Mesenchymal stem cell (in vitro differentiated cells and primary cell): Measurements from ENCODE around the gene ROR2.

Experiments
- DNase-seq: peaks from one replicate; pipeline ENCODE4 v3.0.0-alpha.2; 2013
- H2AFZ ChIP-seq: one replicate; pipeline ENCODE4 v1.6.1; 2013; ENCODE audit warnings: low read depth, mild to moderate bottlenecking, control low read depth, inconsistent platforms, low read length, moderate library complexity
- H2AK5ac ChIP-seq: 2 replicates; pipeline ENCODE4 v1.6.1; 2013; ENCODE audit warnings: low read length, moderate library complexity, mild to moderate bottlenecking, inconsistent platforms; ENCODE audit not compliant: severe bottlenecking
- H2BK120ac ChIP-seq: one replicate; pipeline ENCODE4 v1.6.1; 2013; ENCODE audit warnings: low read depth, mild to moderate bottlenecking, inconsistent platforms, low read length, moderate library complexity
- H2BK12ac ChIP-seq, 2 experiments: one replicate each; pipeline ENCODE4 v1.6.1; 2013; ENCODE audit warnings: inconsistent platforms in 2 of 2, low read length in 2 of 2, mild to moderate bottlenecking in 2 of 2, moderate library complexity in 2 of 2, control low read depth in 1 of 2
- H2BK15ac ChIP-seq: one replicate; pipeline ENCODE4 v1.6.1; 2013; ENCODE audit warnings: mild to moderate bottlenecking, low read depth, inconsistent platforms; ENCODE audit not compliant: poor library complexity, severe bottlenecking
- H2BK5ac ChIP-seq: 2 replicates; pipeline ENCODE4 v1.6.1; 2013; ENCODE audit warnings: low read depth, mild to moderate bottlenecking, low read length, control low read depth, inconsistent platforms; ENCODE audit not compliant: poor library complexity, severe bottlenecking
- H3K14ac ChIP-seq, 2 experiments: one replicate each; pipeline ENCODE4 v1.6.1; 2013; ENCODE audit warnings: inconsistent platforms in 2 of 2, low read length in 2 of 2, control low read depth in 1 of 2, mild to moderate bottlenecking in 1 of 2, moderate library complexity in 1 of 2
- H3K18ac ChIP-seq, 2 experiments: one replicate each; pipeline ENCODE4 v1.6.1; 2013; ENCODE audit warnings: inconsistent platforms in 2 of 2, low read length in 2 of 2, control low read depth in 1 of 2, low read depth in 1 of 2, mild to moderate bottlenecking in 1 of 2
- H3K23ac ChIP-seq, 2 experiments: one replicate each; pipeline ENCODE4 v1.6.1; 2013; ENCODE audit warnings: inconsistent platforms in 2 of 2, low read length in 2 of 2, mild to moderate bottlenecking in 2 of 2, moderate library complexity in 2 of 2, control low read depth in 1 of 2
- H3K27ac ChIP-seq: 2 replicates; pipeline ENCODE4 v1.5.1; 2013; ENCODE audit warnings: mild to moderate bottlenecking, moderate library complexity, low read length, control low read depth, inconsistent platforms; ENCODE audit not compliant: poor library complexity, severe bottlenecking
- H3K27me3 ChIP-seq, 2 experiments: 2 replicates each; pipeline versions ENCODE4 v1.6.1 to v1.7.0; 2013; ENCODE audit warnings: low read length in 2 of 2, mild to moderate bottlenecking in 2 of 2, moderate library complexity in 2 of 2, control low read depth in 1 of 2, inconsistent platforms in 1 of 2; ENCODE audit not compliant: control insufficient read depth in 1 of 2, insufficient read depth in 1 of 2
- H3K36me3 ChIP-seq, 2 experiments: 2 replicates each; pipeline versions ENCODE4 v1.6.1 to v1.7.0; 2013; ENCODE audit warnings: low read length in 2 of 2, control low read depth in 1 of 2, inconsistent platforms in 1 of 2, low read depth in 1 of 2, mild to moderate bottlenecking in 1 of 2; ENCODE audit not compliant: insufficient read depth in 2 of 2, control insufficient read depth in 1 of 2
- H3K4ac ChIP-seq, 2 experiments: one replicate each; pipeline ENCODE4 v1.6.1; 2013; ENCODE audit warnings: inconsistent platforms in 2 of 2, low read length in 2 of 2, mild to moderate bottlenecking in 2 of 2, moderate library complexity in 2 of 2, control low read depth in 1 of 2, low read depth in 1 of 2
- H3K4me1 ChIP-seq: 2 replicates; pipeline ENCODE4 v1.6.1; 2013; ENCODE audit warnings: low read depth, low read length, control low read depth; ENCODE audit not compliant: control insufficient read depth, insufficient read depth
- H3K4me2 ChIP-seq: 2 replicates; pipeline ENCODE4 v1.6.1; 2013; ENCODE audit warnings: low read length, mild to moderate bottlenecking, inconsistent platforms; ENCODE audit not compliant: poor library complexity, severe bottlenecking
- H3K4me3 ChIP-seq, 2 experiments: 2 replicates each; pipeline versions ENCODE4 v1.5.1 to v1.7.0; 2013; ENCODE audit warnings: low read length in 2 of 2, mild to moderate bottlenecking in 2 of 2, control low read depth in 1 of 2, low read depth in 1 of 2; ENCODE audit not compliant: insufficient read depth in 1 of 2
- H3K79me1 ChIP-seq: replicated peaks from 2 replicates; pipeline ENCODE4 v1.6.1; 2013; ENCODE audit warnings: mild to moderate bottlenecking, control low read depth, low read length, inconsistent platforms; ENCODE audit not compliant: poor library complexity, severe bottlenecking
- H3K9ac ChIP-seq: 2 replicates; pipeline ENCODE4 v1.7.0; 2013; ENCODE audit warnings: mild to moderate bottlenecking, low read length, moderate library complexity
- H3K9me3 ChIP-seq: 2 replicates; pipeline ENCODE4 v1.7.0; 2013; ENCODE audit warnings: mild to moderate bottlenecking, low read length; ENCODE audit not compliant: control insufficient read depth
- H4K8ac ChIP-seq: one replicate; pipeline ENCODE4 v1.6.1; 2013; ENCODE audit warnings: inconsistent platforms, mild to moderate bottlenecking, low read length, moderate library complexity
- H4K91ac ChIP-seq: one replicate; pipeline ENCODE4 v1.6.1; 2013; ENCODE audit warnings: mild to moderate bottlenecking, low read length, inconsistent platforms
- WGBS: methylation state at CpG from one replicate; pipeline ENCODE4 v1.1.7; 2013; ENCODE audit warnings: mixed read lengths; 5-methylcytosine and 5-hydroxymethylcytosine counted together

Gene ROR2

GRCh38 chr9:91929331-91929730 lies 20.7 kb downstream of the ROR2 start:
- no peak overlapping the region for H3K14ac ChIP-seq
- no peak overlapping the region for H3K9ac ChIP-seq
- peaks cover 4% of the 10 kb centered on the region for H3K4me1 ChIP-seq
- peaks cover 0 to 7% of the 10 kb centered on the region in 2 experiments for H3K36me3 ChIP-seq
- no peak overlapping the region for H3K4ac ChIP-seq
- H4K91ac ChIP-seq = no peak overlapping the region
- no peak overlapping the region for H2AK5ac ChIP-seq
- peak overlapping the region in 1 of 2 experiments; percentile 18 for H3K4me3 ChIP-seq
- H2BK120ac ChIP-seq = no peak overlapping the region
- H4K8ac ChIP-seq = no peak overlapping the region
- no peak overlapping the region for H3K18ac ChIP-seq
- H3K79me1 ChIP-seq = peaks cover 44% of the 10 kb centered on the region
- DNase-seq = no peak
- H3K27me3 ChIP-seq = no peaks in the 10 kb centered on the region
- peaks cover 42% of the 10 kb centered on the region for H3K9me3 ChIP-seq
- no peak overlapping the region for H3K23ac ChIP-seq
- no peak overlapping the region for H2AFZ ChIP-seq
- H2BK12ac ChIP-seq = no peak overlapping the region
- WGBS = 89% methylated on average over 7 of the region's 7 CpGs
- H2BK15ac ChIP-seq = no peak overlapping the region
- H3K27ac ChIP-seq = no peak overlapping the region
- H2BK5ac ChIP-seq = no peak overlapping the region
- no peak overlapping the region for H3K4me2 ChIP-seq

- Histone ChIP-seq H3K4me1 (peaks cover 7% of the 10 kb centered on the region), H3K9ac (no peak overlapping the region), H3K27me3 (no peaks in the 10 kb centered on the region), H3K27ac (no peak overlapping the region), H2BK15ac (no peak overlapping the region), H3K79me1 (peaks cover 48% of the 10 kb centered on the region), H2BK12ac (no peak overlapping the region), H3K36me3 (peaks cover 0 to 7% of the 10 kb centered on the region in 2 experiments), H3K4me3 (no peak overlapping the region), H2BK120ac (no peak overlapping the region), H3K18ac (no peak overlapping the region), H4K91ac (no peak overlapping the region), H3K4me2 (no peak overlapping the region), H3K23ac (no peak overlapping the region), H3K14ac (no peak overlapping the region), H3K4ac (no peak overlapping the region), H4K8ac (no peak overlapping the region), H2BK5ac (no peak overlapping the region), H2AK5ac (no peak overlapping the region), H2AFZ (no peak overlapping the region), H3K9me3 (peaks cover 42% of the 10 kb centered on the region)
- no peak for DNase-seq
- WGBS = 91% methylated on average over 8 of the region's 8 CpGs
Measured at GRCh38 chr9:91927922-91928510, 22.0 kb downstream of the ROR2 start.

- H3K23ac ChIP-seq = no peak overlapping the region
- H3K18ac ChIP-seq = no peak overlapping the region
- no peak overlapping the region for H3K27ac ChIP-seq
- H2AFZ ChIP-seq = no peak overlapping the region
- H3K4ac ChIP-seq = no peak overlapping the region
- peaks cover 23% of the 10 kb centered on the region for H3K4me1 ChIP-seq
- no peak overlapping the region for H4K8ac ChIP-seq
- no peak overlapping the region for H3K4me3 ChIP-seq
- H2AK5ac ChIP-seq = peak overlapping the region; percentile 9
- 93% methylated on average over 6 of the region's 6 CpGs for WGBS
- peaks cover 0 to 2% of the 10 kb centered on the region in 2 experiments for H3K36me3 ChIP-seq
- H3K79me1 ChIP-seq = peaks cover 47% of the 10 kb centered on the region
- H3K4me2 ChIP-seq = no peak overlapping the region
- H3K9ac ChIP-seq = no peak overlapping the region
- peak overlapping the region in 1 of 2 experiments; percentile 3 for H3K14ac ChIP-seq
- H3K27me3 ChIP-seq = peaks cover 0 to 4% of the 10 kb centered on the region in 2 experiments
- H2BK12ac ChIP-seq = no peak overlapping the region
- no peak overlapping the region for H2BK5ac ChIP-seq
- no peak overlapping the region for H2BK15ac ChIP-seq
- no peak overlapping the region for H2BK120ac ChIP-seq
- H4K91ac ChIP-seq = no peak overlapping the region
- DNase-seq = no peak
- H3K9me3 ChIP-seq = peaks cover 8% of the 10 kb centered on the region
Measured at GRCh38 chr9:91924090-91924489, 25.9 kb downstream of the ROR2 start.

- Histone ChIP-seq H3K4me1 (peaks cover 23% of the 10 kb centered on the region), H3K14ac (no peak overlapping the region), H3K23ac (no peak overlapping the region), H3K27me3 (peaks cover 0 to 7% of the 10 kb centered on the region in 2 experiments), H3K79me1 (peaks cover 42% of the 10 kb centered on the region), H2AFZ (no peak overlapping the region), H4K91ac (no peak overlapping the region), H3K9me3 (no peaks in the 10 kb centered on the region), H2BK5ac (no peak overlapping the region), H3K36me3 (peaks cover 0 to 2% of the 10 kb centered on the region in 2 experiments), H3K4ac (no peak overlapping the region), H2BK12ac (no peak overlapping the region), H3K4me2 (no peak overlapping the region), H2AK5ac (no peak overlapping the region), H3K4me3 (no peak overlapping the region), H3K9ac (no peak overlapping the region), H2BK15ac (no peak overlapping the region), H3K27ac (no peak overlapping the region), H2BK120ac (no peak overlapping the region), H4K8ac (no peak overlapping the region), H3K18ac (no peak overlapping the region)
- WGBS = 86% methylated on average over 1 of the region's 1 CpG
- no peak for DNase-seq
Measured at GRCh38 chr9:91923145-91923544, 26.9 kb downstream of the ROR2 start.
